CD4-positive, alpha-beta T cell treated with Interferon gamma for 1 hour (primary cell): ENCODE measurements around the gene LSM14A.
"Not testable (repeated sequence)": the region's sequence is repeated elsewhere in the genome, so short reads cannot be mapped to it uniquely, and the experiment has no call there.

Experiments used
- DNase-seq: peaks from one replicate; pipeline ENCODE4 v3.0.0-alpha.2; 2020

Gene LSM14A

GRCh38 chr19:34232566-34233481, 60.5 kb downstream of the LSM14A start:
- DNase-seq, result no peak

GRCh38 chr19:34235425-34235940, 63.2 kb downstream of the LSM14A start:
- DNase-seq, result no peak

- DNase-seq, result no peak
Observed at GRCh38 chr19:34236035-34236987, 64.0 kb downstream of the LSM14A start.

- DNase-seq, result no peak
Observed at GRCh38 chr19:34237283-34237682, 65.0 kb downstream of the LSM14A start.

GRCh38 chr19:34237939-34238338, 65.6 kb downstream of the LSM14A start:
- no peak for DNase-seq

- no peak for DNase-seq
Observed at GRCh38 chr19:34241513-34242337, 69.4 kb downstream of the LSM14A start.

GRCh38 chr19:34243138-34243875, 71.0 kb downstream of the LSM14A start:
- not testable (repeated sequence) for DNase-seq

GRCh38 chr19:34243876-34244578, 71.7 kb downstream of the LSM14A start:
- no peak for DNase-seq

- no peak for DNase-seq
Observed at GRCh38 chr19:34244611-34245299, 72.5 kb downstream of the LSM14A start.

- DNase-seq, result no peak
Observed at GRCh38 chr19:34246340-34246739, 74.0 kb downstream of the LSM14A start.

- DNase-seq, result no peak
Observed at GRCh38 chr19:34248941-34249340, 76.6 kb downstream of the LSM14A start.

GRCh38 chr19:34253167-34253566, 80.9 kb downstream of the LSM14A start:
- DNase-seq, result not testable (repeated sequence)

GRCh38 chr19:34253681-34254045, 81.4 kb downstream of the LSM14A start:
- peak; percentile 21 for DNase-seq

GRCh38 chr19:34254046-34254697, 81.9 kb downstream of the LSM14A start, which contains the start of gene GARRE1:
GARRE1 (plus strand) TSS chr19:34254554; CDS start chr19:34300474, 45,920 bp downstream.
- peak; percentile 84 for DNase-seq

- DNase-seq, result peak; percentile 17
Observed at GRCh38 chr19:34254698-34255432, 82.6 kb downstream of the LSM14A start.

GRCh38 chr19:34255546-34255945, 83.2 kb downstream of the LSM14A start:
- DNase-seq, result no peak

- DNase-seq, result no peak
Observed at GRCh38 chr19:34256835-34257558, 84.7 kb downstream of the LSM14A start.

GRCh38 chr19:34257559-34257924, 85.2 kb downstream of the LSM14A start:
- no peak for DNase-seq
